IPS-18a (cell line): Measurements from ENCODE around the gene CDK7.

Source experiments
- H3K27ac ChIP-seq: one replicate; pipeline ENCODE4 v1.5.1; 2013; ENCODE audit warnings: low read length
- H3K27me3 ChIP-seq: one replicate; pipeline ENCODE4 v1.6.1; 2013; ENCODE audit warnings: mild to moderate bottlenecking, low read length; ENCODE audit not compliant: control insufficient read depth, insufficient read depth
- H3K36me3 ChIP-seq: one replicate; pipeline ENCODE4 v1.6.1; 2013; ENCODE audit warnings: low read depth, low read length; ENCODE audit not compliant: control insufficient read depth
- H3K4me1 ChIP-seq: one replicate; pipeline ENCODE4 v1.6.1; 2013; ENCODE audit warnings: low read depth, low read length; ENCODE audit not compliant: control insufficient read depth
- H3K4me3 ChIP-seq: one replicate; pipeline ENCODE4 v1.5.1; 2013; ENCODE audit warnings: low read length
- H3K9ac ChIP-seq: one replicate; pipeline ENCODE4 v1.6.1; 2013; ENCODE audit warnings: mild to moderate bottlenecking, low read length, moderate library complexity
- H3K9me3 ChIP-seq: one replicate; pipeline ENCODE4 v1.6.1; 2013; ENCODE audit warnings: low read depth, low read length; ENCODE audit not compliant: control insufficient read depth

Gene CDK7

GRCh38 chr5:69275563-69275962 is 40.9 kb downstream of the CDK7 start:
- no peaks in the 10 kb centered on the region for H3K4me1 ChIP-seq
- no peak overlapping the region for H3K4me3 ChIP-seq
- no peak overlapping the region for H3K27ac ChIP-seq
- H3K9ac ChIP-seq: no peak overlapping the region
- H3K27me3 ChIP-seq: no peaks in the 10 kb centered on the region
- no peaks in the 10 kb centered on the region for H3K9me3 ChIP-seq
- H3K36me3 ChIP-seq: peaks cover 46% of the 10 kb centered on the region

- no peak overlapping the region for H3K27ac ChIP-seq
- no peak overlapping the region for H3K9ac ChIP-seq
- no peak overlapping the region for H3K4me3 ChIP-seq
- no peaks in the 10 kb centered on the region for H3K27me3 ChIP-seq
- H3K4me1 ChIP-seq: no peaks in the 10 kb centered on the region
- peaks cover 38% of the 10 kb centered on the region for H3K36me3 ChIP-seq
- H3K9me3 ChIP-seq: no peaks in the 10 kb centered on the region
Observed at GRCh38 chr5:69276422-69277174, 41.9 kb downstream of the CDK7 start.

DNA sequence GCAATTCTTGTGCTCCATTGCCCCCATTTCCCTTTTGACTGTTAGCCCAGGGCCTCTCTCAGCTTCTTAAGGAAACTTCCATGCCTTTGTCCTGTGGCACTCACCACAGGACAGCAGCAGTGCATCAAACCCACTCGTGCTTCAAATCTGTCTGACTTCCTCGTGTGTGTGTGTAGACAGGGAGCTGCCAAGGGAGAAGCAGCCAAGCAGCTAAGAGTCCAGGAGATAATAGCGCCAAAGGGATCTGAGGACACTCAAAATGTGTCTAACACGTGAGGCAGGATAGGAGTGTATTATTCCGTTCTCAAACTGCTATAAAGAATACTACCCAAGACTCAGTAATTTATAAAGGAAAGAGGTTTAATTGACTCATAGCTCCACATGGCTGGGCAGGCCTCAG is 44.8 kb downstream of the CDK7 start:
- no peak overlapping the region for H3K9ac ChIP-seq
- peaks cover 24% of the 10 kb centered on the region for H3K36me3 ChIP-seq
- no peaks in the 10 kb centered on the region for H3K9me3 ChIP-seq
- no peak overlapping the region for H3K4me3 ChIP-seq
- H3K27ac ChIP-seq: no peak overlapping the region
- H3K27me3 ChIP-seq: no peaks in the 10 kb centered on the region
- no peaks in the 10 kb centered on the region for H3K4me1 ChIP-seq

- H3K9ac ChIP-seq: no peak overlapping the region
- no peaks in the 10 kb centered on the region for H3K27me3 ChIP-seq
- H3K9me3 ChIP-seq: no peaks in the 10 kb centered on the region
- no peaks in the 10 kb centered on the region for H3K4me1 ChIP-seq
- H3K36me3 ChIP-seq: peaks cover 24% of the 10 kb centered on the region
- no peak overlapping the region for H3K4me3 ChIP-seq
- no peak overlapping the region for H3K27ac ChIP-seq
Observed at GRCh38 chr5:69281114-69281513, 46.4 kb downstream of the CDK7 start.

DNA sequence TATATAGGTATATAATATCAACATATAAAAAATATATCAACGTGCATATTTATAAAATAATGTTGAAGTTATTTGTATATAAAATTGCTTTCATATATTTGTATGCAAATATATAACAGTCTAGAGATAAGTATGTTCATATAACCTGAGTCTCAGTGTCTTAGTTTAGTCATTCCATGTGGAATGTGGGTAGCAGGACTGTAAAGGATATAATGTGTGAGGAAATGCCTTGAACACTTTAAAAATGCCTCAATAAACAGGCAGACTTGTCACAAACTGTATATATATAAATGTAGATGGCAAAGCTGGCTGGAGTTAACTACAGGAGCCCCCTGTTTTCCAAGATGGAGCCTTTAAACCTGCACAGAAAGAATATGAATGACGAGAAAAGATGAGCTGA is 49.5 kb downstream of the CDK7 start:
- peaks cover 10% of the 10 kb centered on the region for H3K36me3 ChIP-seq
- H3K9ac ChIP-seq: no peak overlapping the region
- no peak overlapping the region for H3K4me3 ChIP-seq
- H3K27ac ChIP-seq: no peak overlapping the region
- no peaks in the 10 kb centered on the region for H3K9me3 ChIP-seq
- H3K27me3 ChIP-seq: no peaks in the 10 kb centered on the region
- peaks cover 4% of the 10 kb centered on the region for H3K4me1 ChIP-seq

DNA sequence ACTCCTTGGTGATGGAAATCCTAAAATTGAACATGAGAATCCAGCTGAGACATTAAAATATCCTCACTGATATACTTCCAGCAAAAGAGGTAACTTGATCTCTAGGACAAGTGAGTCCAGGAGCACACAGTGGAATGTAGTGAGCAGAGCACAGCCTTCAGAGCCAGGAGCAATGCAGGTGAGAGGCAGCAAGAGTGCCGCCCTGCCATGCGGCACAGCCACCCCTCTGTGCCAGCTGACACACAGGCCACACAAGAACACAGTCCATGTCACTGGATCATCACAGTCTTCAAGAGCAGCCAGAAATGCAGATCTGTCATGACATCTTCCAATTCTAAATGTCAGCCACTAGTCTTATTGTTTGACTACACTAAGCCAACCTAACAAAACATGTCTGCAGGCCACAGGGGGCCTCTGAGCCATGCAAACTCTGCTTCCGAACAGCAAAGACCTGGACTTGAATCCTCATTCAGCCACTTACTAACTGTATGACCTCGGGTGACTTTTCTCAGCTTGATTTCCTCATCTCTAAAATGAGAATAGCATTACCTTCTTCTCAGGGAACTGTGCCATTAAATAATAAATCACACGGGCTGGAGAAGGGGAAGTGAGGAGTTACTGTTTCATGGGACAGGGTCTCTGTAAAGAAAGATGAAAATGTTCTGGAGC is 50.9 kb downstream of the CDK7 start:
- Histone ChIP-seq H3K4me3 (no peak overlapping the region), H3K27ac (no peak overlapping the region), H3K9me3 (no peaks in the 10 kb centered on the region), H3K27me3 (no peaks in the 10 kb centered on the region), H3K4me1 (peaks cover 4% of the 10 kb centered on the region), H3K9ac (no peak overlapping the region), H3K36me3 (no peaks in the 10 kb centered on the region)

GRCh38 chr5:69288069-69288468 is 53.4 kb downstream of the CDK7 start:
- Histone ChIP-seq H3K27ac (no peak overlapping the region), H3K9ac (no peak overlapping the region), H3K4me1 (peaks cover 4% of the 10 kb centered on the region), H3K9me3 (no peaks in the 10 kb centered on the region), H3K4me3 (no peak overlapping the region), H3K36me3 (no peaks in the 10 kb centered on the region), H3K27me3 (no peaks in the 10 kb centered on the region)

DNA sequence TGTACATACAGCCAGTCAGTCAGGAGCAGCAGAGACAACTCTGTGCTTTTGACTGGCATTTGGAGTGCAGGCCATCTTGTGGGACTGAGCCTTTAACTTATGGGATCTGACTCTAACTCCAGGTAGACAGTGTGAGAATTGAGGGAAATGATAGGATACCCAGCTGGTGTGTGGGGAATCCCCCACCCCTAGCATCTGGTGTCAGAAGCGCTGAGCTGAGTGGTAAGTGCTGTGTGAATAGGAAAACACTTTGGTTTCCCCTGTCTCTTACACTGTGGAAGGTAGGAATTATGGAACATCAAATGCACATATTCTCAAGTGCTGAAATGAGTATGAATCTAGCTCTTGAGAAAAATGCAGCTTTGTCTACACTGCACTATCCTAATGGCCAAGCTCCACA is 54.0 kb downstream of the CDK7 start:
- Histone ChIP-seq H3K9me3 (no peaks in the 10 kb centered on the region), H3K27ac (no peak overlapping the region), H3K4me3 (no peak overlapping the region)

GRCh38 chr5:69292306-69292705 is 57.6 kb downstream of the CDK7 start:
- Histone ChIP-seq H3K9ac (no peak overlapping the region), H3K27ac (no peak overlapping the region), H3K9me3 (no peaks in the 10 kb centered on the region), H3K4me3 (no peak overlapping the region), H3K36me3 (no peaks in the 10 kb centered on the region), H3K4me1 (peaks cover 4% of the 10 kb centered on the region), H3K27me3 (no peaks in the 10 kb centered on the region)

More for the DNA sequence above, 54.0 kb downstream of the CDK7 start:
- Histone ChIP-seq H3K4me1 (peaks cover 4% of the 10 kb centered on the region), H3K9ac (no peak overlapping the region), H3K36me3 (no peaks in the 10 kb centered on the region), H3K27me3 (no peaks in the 10 kb centered on the region)

- Histone ChIP-seq H3K4me1 (no peaks in the 10 kb centered on the region), H3K27me3 (no peaks in the 10 kb centered on the region), H3K36me3 (no peaks in the 10 kb centered on the region), H3K9ac (no peak overlapping the region), H3K9me3 (no peaks in the 10 kb centered on the region), H3K27ac (no peak overlapping the region), H3K4me3 (no peak overlapping the region)
Observed at GRCh38 chr5:69293882-69294281, 59.2 kb downstream of the CDK7 start.

- no peak overlapping the region for H3K9ac ChIP-seq
- no peaks in the 10 kb centered on the region for H3K9me3 ChIP-seq
- H3K36me3 ChIP-seq: no peaks in the 10 kb centered on the region
- H3K27me3 ChIP-seq: no peaks in the 10 kb centered on the region
- H3K27ac ChIP-seq: no peak overlapping the region
- H3K4me1 ChIP-seq: no peaks in the 10 kb centered on the region
- H3K4me3 ChIP-seq: no peak overlapping the region
Observed at GRCh38 chr5:69295088-69295754, 60.5 kb downstream of the CDK7 start.
